RWPE2 (cell line): Measurements from ENCODE around the gene CCDC71.

Experiments
- ATAC-seq: fragments of 200-7000 bp; cut with Tn5 transposase; 3 replicates; pipeline ENCODE4 v1.9.1; 2021; ENCODE audit warnings: low read depth
- DNase-seq: peaks from one replicate; pipeline ENCODE4 v3.0.0-alpha.2; 2020; ENCODE audit warnings: low spot score
- H3K27ac ChIP-seq: fragments of 450-650 bp; 2 replicates; pipeline ENCODE4 v1.5.1; 2017; ENCODE audit warnings: mild to moderate bottlenecking; ENCODE audit not compliant: poor library complexity, severe bottlenecking
- H3K27me3 ChIP-seq: fragments of 250-450 bp; sonication (Bioruptor Pico); 2 replicates; pipeline ENCODE4 v1.5.1; 2021; ENCODE audit warnings: mild to moderate bottlenecking, moderate library complexity; ENCODE audit not compliant: insufficient read depth, poor library complexity, severe bottlenecking
- H3K36me3 ChIP-seq: fragments of 250-450 bp; sonication (Bioruptor Pico); 2 replicates; pipeline ENCODE4 v1.5.1; 2020; ENCODE audit warnings: low read depth, mild to moderate bottlenecking, moderate library complexity
- H3K4me1 ChIP-seq: fragments of 250-450 bp; sonication (Bioruptor Pico); 2 replicates; pipeline ENCODE4 v1.5.1; 2021; ENCODE audit warnings: mild to moderate bottlenecking, moderate library complexity; ENCODE audit not compliant: insufficient read depth, poor library complexity, severe bottlenecking
- H3K4me3 ChIP-seq: fragments of 250-450 bp; sonication (Bioruptor Pico); 2 replicates; pipeline ENCODE4 v1.5.1; 2021; ENCODE audit warnings: mild to moderate bottlenecking, moderate library complexity; ENCODE audit not compliant: severe bottlenecking
- H3K9me3 ChIP-seq: fragments of 250-450 bp; sonication (Bioruptor Pico); 2 replicates; pipeline ENCODE4 v1.5.1; 2021; ENCODE audit warnings: mild to moderate bottlenecking, moderate library complexity; ENCODE audit not compliant: severe bottlenecking
- CTCF ChIP-seq: fragments of 450-650 bp; IDR thresholded peaks from one replicate; pipeline ENCODE4 v1.5.1; 2017; ENCODE audit warnings: mild to moderate bottlenecking, moderate library complexity; ENCODE audit not compliant: poor library complexity, severe bottlenecking

Gene CCDC71

GRCh38 chr3:49131040-49131439, 35.1 kb downstream of the CCDC71 start:
- Histone ChIP-seq H3K4me1 (no peaks in the 10 kb centered on the region), H3K27ac (no peak overlapping the region), H3K36me3 (no peaks in the 10 kb centered on the region), H3K4me3 (no peak overlapping the region), H3K27me3 (no peaks in the 10 kb centered on the region), H3K9me3 (no peaks in the 10 kb centered on the region)
- no peak for DNase-seq
- no peak for ATAC-seq
- TF ChIP-seq CTCF, result no peak

GRCh38 chr3:49124991-49125670, 41.0 kb downstream of the CCDC71 start:
- H3K4me3 ChIP-seq, result no peak overlapping the region
- no peak for TF ChIP-seq CTCF
- H3K36me3 ChIP-seq, result no peaks in the 10 kb centered on the region
- DNase-seq (no peak), ATAC-seq (no peak)
- no peaks in the 10 kb centered on the region for H3K4me1 ChIP-seq
- no peaks in the 10 kb centered on the region for H3K27me3 ChIP-seq
- H3K9me3 ChIP-seq, result no peaks in the 10 kb centered on the region
- H3K27ac ChIP-seq, result no peak overlapping the region

GRCh38 chr3:49124203-49124602, 41.9 kb downstream of the CCDC71 start:
- DNase-seq (no peak), ATAC-seq (no peak)
- no peak for TF ChIP-seq CTCF
- Histone ChIP-seq H3K4me1 (peaks cover 6% of the 10 kb centered on the region), H3K4me3 (no peak overlapping the region), H3K36me3 (peaks cover 1% of the 10 kb centered on the region), H3K27me3 (no peaks in the 10 kb centered on the region), H3K9me3 (no peaks in the 10 kb centered on the region), H3K27ac (no peak overlapping the region)

- peaks cover 8% of the 10 kb centered on the region for H3K4me1 ChIP-seq
- no peak overlapping the region for H3K27ac ChIP-seq
- H3K9me3 ChIP-seq, result no peaks in the 10 kb centered on the region
- DNase-seq, result no peak
- no peak overlapping the region for H3K4me3 ChIP-seq
- no peak for TF ChIP-seq CTCF
- peaks cover 7% of the 10 kb centered on the region for H3K36me3 ChIP-seq
- H3K27me3 ChIP-seq, result no peaks in the 10 kb centered on the region
- ATAC-seq, result no peak
Measured at GRCh38 chr3:49123687-49124086, 42.4 kb downstream of the CCDC71 start.

- H3K27ac ChIP-seq, result no peak overlapping the region
- H3K27me3 ChIP-seq, result no peaks in the 10 kb centered on the region
- no peaks in the 10 kb centered on the region for H3K9me3 ChIP-seq
- no peak overlapping the region for H3K4me3 ChIP-seq
- no peak for TF ChIP-seq CTCF
- no peak for ATAC-seq
- no peak for DNase-seq
- H3K36me3 ChIP-seq, result peaks cover 13% of the 10 kb centered on the region
- peaks cover 8% of the 10 kb centered on the region for H3K4me1 ChIP-seq
Measured at GRCh38 chr3:49122886-49123545, 43.1 kb downstream of the CCDC71 start.
